GM23248 (cell line): ENCODE results near the gene CMTM5.

ENCODE experiments used
- EZH2 ChIP-seq: fragments of 200-600 bp; sonication (generic); IDR thresholded peaks from 2 replicates; pipeline ENCODE4 v1.6.1; 2018; ENCODE audit warnings: antibody characterized with exemption, mild to moderate bottlenecking; ENCODE audit not compliant: insufficient read depth, poor library complexity, severe bottlenecking
- EZH2phosphoT487 ChIP-seq: fragments of 200-600 bp; sonication (generic); IDR thresholded peaks from 2 replicates; pipeline ENCODE4 v1.6.1; 2018; ENCODE audit warnings: antibody characterized with exemption, moderate library complexity, mild to moderate bottlenecking, low read depth; ENCODE audit not compliant: insufficient read depth

DNA sequence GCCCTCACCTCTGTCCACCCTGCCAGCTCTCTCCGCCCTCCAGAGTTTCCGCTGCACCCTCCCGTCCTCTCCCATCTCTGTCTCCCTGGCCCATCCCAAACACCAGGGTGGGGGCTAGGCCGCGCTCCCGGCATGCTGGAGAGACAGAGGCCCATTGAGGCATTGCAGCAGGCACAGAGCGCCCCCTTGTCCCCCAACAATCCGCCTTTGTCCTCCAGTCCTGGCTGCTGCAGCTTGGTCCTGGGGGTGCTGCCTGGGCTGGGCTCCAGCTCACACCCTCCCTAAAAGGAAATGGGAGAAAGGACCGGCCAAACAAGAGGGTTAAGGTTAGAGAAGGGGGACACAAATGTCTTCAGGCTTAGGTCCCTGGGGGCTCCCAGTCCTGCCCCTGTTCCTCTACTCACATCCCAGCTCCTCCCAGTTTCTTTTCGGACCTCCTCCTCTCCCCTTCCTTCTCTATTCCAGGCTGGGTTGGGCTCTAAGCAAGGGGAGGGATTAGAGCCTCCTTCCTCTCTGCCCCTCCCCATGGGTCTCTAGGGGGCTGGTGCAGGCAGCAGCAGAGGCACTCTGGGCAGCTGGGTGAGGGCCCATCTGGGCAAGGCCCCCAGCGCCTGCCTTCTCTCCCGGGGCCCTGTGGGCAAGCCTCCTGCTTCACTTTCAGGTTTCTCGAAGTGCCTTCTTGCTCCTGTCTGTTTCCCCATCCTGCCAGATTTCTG is at the start of gene CMTM5:
- TF ChIP-seq EZH2 (no peak), EZH2phosphoT487 (no peak)
